Stimulated activated memory B cell treated with anti-CD40 and anti-IgM and Interleukin-4, amounts not matched to agents 10 μg/mL and 1 μg/mL and 100 μg/mL, for 72 hours (primary cell): ENCODE results near the gene DPF3.

Experiments
- ATAC-seq: fragments of 150-1000 bp; cut with Tn5 transposase; 2 replicates; pipeline ENCODE4 v1.10.0; 2021
- H3K27ac Mint-ChIP-seq: one replicate; pipeline ENCODE4 v1.8.0; 2022; ENCODE audit warnings: mild to moderate bottlenecking, mixed read lengths
- H3K27me3 Mint-ChIP-seq: one replicate; pipeline ENCODE4 v1.8.0; 2022; ENCODE audit warnings: mixed read lengths
- H3K36me3 Mint-ChIP-seq: one replicate; pipeline ENCODE4 v1.8.0; 2022; ENCODE audit warnings: mixed read lengths
- H3K4me1 Mint-ChIP-seq: one replicate; pipeline ENCODE4 v1.8.0; 2022; ENCODE audit warnings: mixed read lengths
- H3K4me3 Mint-ChIP-seq: one replicate; pipeline ENCODE4 v1.8.0; 2022; ENCODE audit warnings: mild to moderate bottlenecking, moderate library complexity, mixed read lengths
- H3K9me3 Mint-ChIP-seq: one replicate; pipeline ENCODE4 v1.8.0; 2022; ENCODE audit warnings: mixed read lengths

DPF3 gene

GRCh38 chr14:72616811-72617210 is 277.1 kb downstream of the DPF3 start:
- Mint-ChIP-seq H3K27ac (no peak overlapping the region), H3K27me3 (no peaks in the 10 kb centered on the region)

DNA sequence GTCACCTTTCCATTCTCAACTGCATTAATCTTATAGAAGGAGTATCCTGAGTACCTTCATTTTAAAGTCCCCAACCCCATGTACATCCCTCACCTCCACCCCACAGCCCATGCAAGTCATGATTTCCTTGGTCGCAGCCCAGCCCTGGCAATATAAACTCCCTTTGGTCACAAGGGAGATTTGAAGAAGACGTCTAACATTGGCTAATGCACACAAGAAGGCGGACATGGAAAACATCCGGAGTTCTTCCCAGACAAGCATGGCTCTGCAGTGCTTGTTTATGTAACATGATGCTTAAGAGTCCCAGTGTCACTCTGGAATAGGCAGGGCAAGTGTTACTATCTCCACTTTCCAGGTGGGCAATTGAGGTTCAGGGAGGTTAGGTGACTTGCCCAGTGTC is 277.6 kb downstream of the DPF3 start:
- Mint-ChIP-seq H3K27ac (no peak overlapping the region), H3K27me3 (no peaks in the 10 kb centered on the region), H3K4me3 (no peak overlapping the region), H3K4me1 (peaks cover 7% of the 10 kb centered on the region), H3K36me3 (no peaks in the 10 kb centered on the region), H3K9me3 (no peaks in the 10 kb centered on the region)
- ATAC-seq, result no peak

More at GRCh38 chr14:72616811-72617210, 277.1 kb downstream of the DPF3 start:
- Mint-ChIP-seq H3K4me3 (no peak overlapping the region), H3K36me3 (no peaks in the 10 kb centered on the region), H3K9me3 (no peaks in the 10 kb centered on the region), H3K4me1 (peaks cover 7% of the 10 kb centered on the region)
- ATAC-seq, result no peak

- H3K27me3 Mint-ChIP-seq, result no peaks in the 10 kb centered on the region
- no peaks in the 10 kb centered on the region for H3K9me3 Mint-ChIP-seq
- no peaks in the 10 kb centered on the region for H3K36me3 Mint-ChIP-seq
- no peak for ATAC-seq
- no peak overlapping the region for H3K4me3 Mint-ChIP-seq
- peaks cover 7% of the 10 kb centered on the region for H3K4me1 Mint-ChIP-seq
- no peak overlapping the region for H3K27ac Mint-ChIP-seq
Measured at GRCh38 chr14:72615451-72616121, 278.3 kb downstream of the DPF3 start.

DNA sequence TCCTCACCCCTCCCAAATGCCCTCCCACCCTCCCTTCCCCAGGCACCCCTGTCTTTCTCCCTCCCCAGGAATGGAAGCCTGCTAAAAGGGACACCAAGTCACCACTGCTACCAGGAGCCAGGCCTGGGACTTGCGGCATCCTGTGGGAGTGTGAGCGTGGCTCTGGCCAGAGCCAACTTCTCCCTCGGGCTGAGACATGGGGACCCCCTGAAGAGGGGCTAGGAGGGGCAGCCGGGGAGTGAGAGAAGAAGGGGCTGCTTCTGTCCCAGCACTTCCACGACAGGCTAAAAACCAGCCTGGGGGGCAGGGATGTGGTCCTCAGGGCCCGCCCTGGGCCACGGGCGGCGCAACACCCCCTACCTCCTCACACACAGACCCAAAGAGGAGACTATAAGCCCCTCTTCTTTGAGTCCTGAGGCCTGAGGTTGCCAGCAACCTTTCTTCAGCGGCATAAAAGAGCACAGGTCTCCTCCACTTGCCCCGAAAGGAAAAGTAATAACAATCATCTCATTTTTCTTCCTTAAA is 278.9 kb downstream of the DPF3 start:
- H3K27me3 Mint-ChIP-seq, result no peaks in the 10 kb centered on the region
- no peak overlapping the region for H3K4me3 Mint-ChIP-seq
- no peaks in the 10 kb centered on the region for H3K9me3 Mint-ChIP-seq
- ATAC-seq, result no peak
- no peak overlapping the region for H3K27ac Mint-ChIP-seq
- peaks cover 7% of the 10 kb centered on the region for H3K4me1 Mint-ChIP-seq
- no peaks in the 10 kb centered on the region for H3K36me3 Mint-ChIP-seq

- Mint-ChIP-seq H3K9me3 (no peaks in the 10 kb centered on the region), H3K4me3 (no peak overlapping the region), H3K27me3 (no peaks in the 10 kb centered on the region), H3K27ac (no peak overlapping the region), H3K36me3 (no peaks in the 10 kb centered on the region), H3K4me1 (peaks cover 7% of the 10 kb centered on the region)
- ATAC-seq, result no peak
Measured at GRCh38 chr14:72614365-72614764, 279.5 kb downstream of the DPF3 start.

- no peaks in the 10 kb centered on the region for H3K36me3 Mint-ChIP-seq
- H3K4me3 Mint-ChIP-seq, result no peak overlapping the region
- peaks cover 7% of the 10 kb centered on the region for H3K4me1 Mint-ChIP-seq
- H3K27me3 Mint-ChIP-seq, result no peaks in the 10 kb centered on the region
- no peaks in the 10 kb centered on the region for H3K9me3 Mint-ChIP-seq
- no peak for ATAC-seq
- H3K27ac Mint-ChIP-seq, result no peak overlapping the region
Measured at GRCh38 chr14:72613975-72614319, 280.0 kb downstream of the DPF3 start.

- ATAC-seq, result no peak
- no peaks in the 10 kb centered on the region for H3K36me3 Mint-ChIP-seq
- no peak overlapping the region for H3K4me3 Mint-ChIP-seq
- no peaks in the 10 kb centered on the region for H3K9me3 Mint-ChIP-seq
- peaks cover 7% of the 10 kb centered on the region for H3K4me1 Mint-ChIP-seq
- H3K27me3 Mint-ChIP-seq, result no peaks in the 10 kb centered on the region
- H3K27ac Mint-ChIP-seq, result no peak overlapping the region
Measured at GRCh38 chr14:72613231-72613974, 280.5 kb downstream of the DPF3 start.

DNA sequence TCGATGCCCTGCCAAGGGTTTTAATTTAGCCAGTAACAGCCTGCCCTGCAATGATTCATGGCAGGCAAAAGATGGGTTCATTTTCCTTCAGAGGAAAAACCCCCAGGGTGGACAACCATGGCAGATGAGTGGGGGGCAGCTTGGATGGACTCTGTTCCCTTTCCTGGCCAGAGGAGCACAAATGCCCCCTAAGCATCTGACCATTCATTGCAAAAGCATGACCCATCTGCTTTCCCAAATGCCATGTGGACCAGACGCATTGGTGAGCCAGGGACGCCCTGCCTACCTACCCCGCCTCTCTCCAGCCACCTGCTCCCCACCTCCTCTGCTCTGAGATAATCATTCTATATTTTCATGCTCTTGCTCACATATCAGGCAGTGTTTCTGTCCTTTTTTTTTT is 281.9 kb downstream of the DPF3 start:
- ATAC-seq, result no peak
- no peaks in the 10 kb centered on the region for H3K27me3 Mint-ChIP-seq
- H3K36me3 Mint-ChIP-seq, result no peaks in the 10 kb centered on the region
- H3K9me3 Mint-ChIP-seq, result no peaks in the 10 kb centered on the region
- H3K27ac Mint-ChIP-seq, result no peak overlapping the region
- H3K4me1 Mint-ChIP-seq, result peaks cover 7% of the 10 kb centered on the region
- H3K4me3 Mint-ChIP-seq, result no peak overlapping the region

DNA sequence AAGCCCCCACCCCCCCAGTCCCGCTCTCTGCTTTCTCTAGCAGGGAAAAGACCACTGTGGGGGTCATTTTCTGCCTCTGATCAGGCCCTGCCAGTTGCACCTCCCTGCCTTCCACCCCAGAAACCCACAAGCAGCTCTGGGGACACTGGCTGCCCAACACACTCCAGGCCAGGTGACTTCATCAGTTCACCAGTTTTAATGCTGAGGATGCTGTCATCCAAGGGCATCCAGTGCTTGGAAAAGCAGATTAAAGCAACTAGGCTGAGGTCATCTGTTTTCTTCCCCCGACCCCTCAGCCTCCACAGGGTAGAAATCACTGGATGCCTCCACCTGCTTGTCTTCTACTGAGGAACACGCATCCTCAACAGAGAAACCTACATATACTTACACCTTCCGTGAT is 282.4 kb downstream of the DPF3 start:
- peaks cover 7% of the 10 kb centered on the region for H3K4me1 Mint-ChIP-seq
- no peaks in the 10 kb centered on the region for H3K36me3 Mint-ChIP-seq
- H3K9me3 Mint-ChIP-seq, result no peaks in the 10 kb centered on the region
- no peaks in the 10 kb centered on the region for H3K27me3 Mint-ChIP-seq
- H3K4me3 Mint-ChIP-seq, result no peak overlapping the region
- no peak overlapping the region for H3K27ac Mint-ChIP-seq
- ATAC-seq, result no peak

DNA sequence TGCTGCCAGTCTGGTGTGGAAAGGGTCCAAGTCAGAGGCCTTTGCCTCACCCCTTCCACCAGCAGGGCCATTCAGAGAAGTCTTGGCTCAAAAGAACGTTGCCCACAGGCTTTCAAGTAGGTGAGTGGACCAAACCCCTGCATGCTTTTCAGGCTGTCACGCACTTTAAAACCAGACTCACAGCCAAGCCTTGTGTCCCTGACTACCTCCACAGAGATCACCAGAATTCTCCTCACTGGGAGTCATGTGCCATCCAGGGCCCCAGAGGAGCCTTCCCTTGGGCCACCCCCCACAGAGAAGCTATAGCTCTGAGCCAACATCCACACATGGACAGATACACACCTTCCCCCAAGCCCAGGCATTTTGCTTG is 283.1 kb downstream of the DPF3 start:
- peaks cover 7% of the 10 kb centered on the region for H3K4me1 Mint-ChIP-seq
- no peaks in the 10 kb centered on the region for H3K9me3 Mint-ChIP-seq
- H3K36me3 Mint-ChIP-seq, result no peaks in the 10 kb centered on the region
- no peaks in the 10 kb centered on the region for H3K27me3 Mint-ChIP-seq
- no peak overlapping the region for H3K27ac Mint-ChIP-seq
- no peak overlapping the region for H3K4me3 Mint-ChIP-seq
- ATAC-seq, result no peak

DNA sequence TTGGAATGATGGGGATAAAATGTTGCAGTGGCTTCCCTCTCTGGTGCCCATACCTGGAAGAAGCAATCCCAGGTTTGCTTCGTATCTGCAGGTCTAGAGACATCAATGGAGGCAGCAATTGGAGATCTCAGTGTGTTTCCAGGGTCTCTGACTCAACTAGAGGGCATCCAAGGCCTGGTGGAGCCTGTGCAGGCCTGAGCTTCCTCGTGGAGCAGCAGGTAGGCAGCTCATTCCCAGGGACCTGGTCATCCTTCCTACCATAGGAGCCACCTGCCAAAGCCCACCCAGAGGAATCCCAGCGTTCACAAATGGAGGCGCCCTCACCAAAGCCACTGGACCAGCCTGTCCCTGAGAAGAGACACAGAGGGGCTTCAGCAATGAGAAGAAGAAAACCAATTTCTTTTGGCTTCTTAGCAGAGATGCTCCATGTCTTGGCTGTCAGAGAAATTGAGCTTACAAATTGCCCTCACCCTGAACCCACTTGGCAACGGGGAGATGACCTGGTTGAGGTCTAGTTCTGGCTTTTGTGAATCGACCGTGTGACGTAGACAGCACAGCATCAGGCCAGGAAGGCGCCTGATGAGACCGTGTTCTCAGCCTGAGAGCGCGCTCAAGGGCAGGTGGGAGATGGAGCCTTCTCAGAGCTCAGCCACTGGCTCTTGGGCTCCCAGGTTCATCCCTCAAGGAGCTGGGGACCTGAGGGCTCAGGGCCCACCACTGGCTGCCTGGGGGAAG is 283.6 kb downstream of the DPF3 start:
- no peaks in the 10 kb centered on the region for H3K9me3 Mint-ChIP-seq
- H3K27me3 Mint-ChIP-seq, result no peaks in the 10 kb centered on the region
- H3K36me3 Mint-ChIP-seq, result no peaks in the 10 kb centered on the region
- H3K27ac Mint-ChIP-seq, result no peak overlapping the region
- no peak overlapping the region for H3K4me3 Mint-ChIP-seq
- no peak for ATAC-seq
- H3K4me1 Mint-ChIP-seq, result peaks cover 7% of the 10 kb centered on the region

- H3K9me3 Mint-ChIP-seq, result no peaks in the 10 kb centered on the region
- H3K27ac Mint-ChIP-seq, result no peak overlapping the region
- ATAC-seq, result no peak
- no peaks in the 10 kb centered on the region for H3K27me3 Mint-ChIP-seq
- H3K4me1 Mint-ChIP-seq, result peaks cover 7% of the 10 kb centered on the region
- no peak overlapping the region for H3K4me3 Mint-ChIP-seq
- H3K36me3 Mint-ChIP-seq, result no peaks in the 10 kb centered on the region
Measured at GRCh38 chr14:72609205-72609916, 284.5 kb downstream of the DPF3 start.

- Mint-ChIP-seq H3K27ac (no peak overlapping the region), H3K4me1 (peaks cover 1% of the 10 kb centered on the region), H3K27me3 (no peaks in the 10 kb centered on the region), H3K9me3 (no peaks in the 10 kb centered on the region), H3K36me3 (no peaks in the 10 kb centered on the region), H3K4me3 (no peak overlapping the region)
- ATAC-seq, result no peak
Measured at GRCh38 chr14:72608391-72609204, 285.3 kb downstream of the DPF3 start.

GRCh38 chr14:72607386-72608130 is 286.3 kb downstream of the DPF3 start:
- Mint-ChIP-seq H3K4me1 (no peaks in the 10 kb centered on the region), H3K9me3 (no peaks in the 10 kb centered on the region), H3K36me3 (no peaks in the 10 kb centered on the region), H3K27ac (no peak overlapping the region), H3K4me3 (no peak overlapping the region), H3K27me3 (no peaks in the 10 kb centered on the region)
- no peak for ATAC-seq
